Mucosa of descending colon (tissue), 3 donors: Measurements from ENCODE around the gene EPB41L1. TPM values are rescaled to one million over a fixed set of nuclear protein-coding genes. Genes with fewer than 3 reads are reported as not detected.

Experiments
- ATAC-seq: fragments of 200-7000 bp; cut with Tn5 transposase; one replicate; pipeline ENCODE4 v1.9.1; 2020; ENCODE audit warnings: mild to moderate bottlenecking, moderate library complexity
- DNase-seq, 3 donors: peaks; one replicate each; pipeline ENCODE4 v3.0.0-alpha.2; 2020
- H3K36me3 ChIP-seq: fragments of 200-600 bp; one replicate; pipeline ENCODE4 v1.8.0; 2021; ENCODE audit warnings: low read depth, mild to moderate bottlenecking
- H3K4me1 ChIP-seq: fragments of 200-600 bp; one replicate; pipeline ENCODE4 v1.8.0; 2021; ENCODE audit warnings: low read depth, mild to moderate bottlenecking
- H3K4me3 ChIP-seq: fragments of 200-600 bp; one replicate; pipeline ENCODE4 v1.8.0; 2021; ENCODE audit warnings: mild to moderate bottlenecking
- H3K9me3 ChIP-seq: fragments of 200-600 bp; one replicate; pipeline ENCODE4 v1.8.0; 2021; ENCODE audit warnings: mild to moderate bottlenecking
- intact Hi-C, 2 donors: fragments of 100-400 bp; cut with DNase I in 1 of 2; cut with micrococcal nuclease in 1 of 2; formaldehyde crosslinking; loops; one replicate each; pipeline versions ENCODE4 v1.11.0 to v1.11.1; 2022; cut with DNase I, micrococcal nuclease
- total RNA-seq, 3 donors: library from RNA; stranded (reverse); fragmentation: NEBNext Ultra II Directional in 2 of 3; extraction: Animal tissue kit (Norgen Biotek cat#: 25700) in 2 of 3; gene quantifications; one replicate each; pipeline versions ENCODE4 v1.2.1 to v1.2.4, GENCODE V29; 2021 to 2023
- TF ChIP-seq, protein P1 (sequence below): fragments of 200-600 bp; IDR thresholded peaks from one replicate; pipeline ENCODE4 v1.8.0; 2022; ENCODE audit warnings: antibody characterized with exemption, mild to moderate bottlenecking
- donor health status: DM: no; HTN: no; CAD: no; lungs with moderate emphysema.
- donor health status: DM: no; HTN: no; CAD: no.
- donor health status: DM: no; HTN: yes; CAD: no.

The EPB41L1 gene
- total RNA-seq, 3 donors from 2014 or later, result 41.0 to 95.3 (median 71.7) TPM

- H3K4me1 ChIP-seq, result no peaks in the 10 kb centered on the region
- ATAC-seq (peak; percentile 38), DNase-seq (no peak)
- no peaks in the 10 kb centered on the region for H3K36me3 ChIP-seq
- H3K9me3 ChIP-seq, result no peaks in the 10 kb centered on the region
- no peak overlapping the region for H3K4me3 ChIP-seq
- intact Hi-C loops, result loop anchor here in 1 of 2 donors (10.0 kb wide), 1 partner anchor 218 kb away; no protein-coding TSS in a partner anchor
- TF ChIP-seq, protein P1, sequence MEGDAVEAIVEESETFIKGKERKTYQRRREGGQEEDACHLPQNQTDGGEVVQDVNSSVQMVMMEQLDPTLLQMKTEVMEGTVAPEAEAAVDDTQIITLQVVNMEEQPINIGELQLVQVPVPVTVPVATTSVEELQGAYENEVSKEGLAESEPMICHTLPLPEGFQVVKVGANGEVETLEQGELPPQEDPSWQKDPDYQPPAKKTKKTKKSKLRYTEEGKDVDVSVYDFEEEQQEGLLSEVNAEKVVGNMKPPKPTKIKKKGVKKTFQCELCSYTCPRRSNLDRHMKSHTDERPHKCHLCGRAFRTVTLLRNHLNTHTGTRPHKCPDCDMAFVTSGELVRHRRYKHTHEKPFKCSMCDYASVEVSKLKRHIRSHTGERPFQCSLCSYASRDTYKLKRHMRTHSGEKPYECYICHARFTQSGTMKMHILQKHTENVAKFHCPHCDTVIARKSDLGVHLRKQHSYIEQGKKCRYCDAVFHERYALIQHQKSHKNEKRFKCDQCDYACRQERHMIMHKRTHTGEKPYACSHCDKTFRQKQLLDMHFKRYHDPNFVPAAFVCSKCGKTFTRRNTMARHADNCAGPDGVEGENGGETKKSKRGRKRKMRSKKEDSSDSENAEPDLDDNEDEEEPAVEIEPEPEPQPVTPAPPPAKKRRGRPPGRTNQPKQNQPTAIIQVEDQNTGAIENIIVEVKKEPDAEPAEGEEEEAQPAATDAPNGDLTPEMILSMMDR, result no peak
These were observed 62.7 kb downstream of the EPB41L1 start for GRCh38 chr20:36217226-36217625.

- intact Hi-C loops, result loop anchor here in 1 of 2 donors (10.0 kb wide), 1 partner anchor 216 kb away; no protein-coding TSS in a partner anchor
- ATAC-seq, result no peak
- no peaks in the 10 kb centered on the region for H3K9me3 ChIP-seq
- no peaks in the 10 kb centered on the region for H3K36me3 ChIP-seq
- H3K4me1 ChIP-seq, result no peaks in the 10 kb centered on the region
- no peak for DNase-seq
- no peak overlapping the region for H3K4me3 ChIP-seq
- TF ChIP-seq, protein P1, result no peak
These were observed 64.0 kb downstream of the EPB41L1 start for GRCh38 chr20:36218380-36219064.

DNA sequence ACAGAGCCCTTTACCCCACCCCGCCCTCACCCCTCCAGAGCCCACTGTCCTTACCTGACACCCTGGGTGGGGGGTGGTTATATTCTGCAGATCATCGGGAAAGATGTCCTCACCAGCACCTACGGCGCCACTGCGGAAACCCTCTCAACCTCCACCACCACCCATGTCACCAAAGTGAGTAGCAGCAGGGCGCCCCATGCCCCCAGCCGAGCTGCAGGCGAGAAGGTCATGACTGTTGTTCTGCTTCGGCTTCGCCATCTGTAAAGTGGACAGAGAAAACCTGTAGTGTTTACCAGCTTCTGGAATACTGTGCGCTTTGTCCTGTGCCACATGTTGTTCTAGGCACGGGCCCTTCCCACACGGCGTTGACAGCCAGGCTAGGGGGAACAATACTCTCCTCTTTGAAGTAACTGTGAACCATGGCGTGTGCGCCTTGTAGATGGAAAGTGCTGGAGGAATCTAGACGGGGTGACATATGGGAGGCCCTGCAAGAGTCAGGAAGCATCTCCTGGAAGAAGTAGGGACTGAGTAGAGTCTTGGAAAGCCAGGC, 65.2 kb downstream of the EPB41L1 start:
- H3K4me1 ChIP-seq, result no peaks in the 10 kb centered on the region
- ATAC-seq (no peak), DNase-seq (no peak)
- intact Hi-C loops, result loop anchor here in 1 of 2 donors (10.0 kb wide), 1 partner anchor 215 kb away; no protein-coding TSS in a partner anchor
- H3K4me3 ChIP-seq, result no peak overlapping the region
- TF ChIP-seq, protein P1, result no peak
- H3K36me3 ChIP-seq, result no peaks in the 10 kb centered on the region
- no peaks in the 10 kb centered on the region for H3K9me3 ChIP-seq

DNA sequence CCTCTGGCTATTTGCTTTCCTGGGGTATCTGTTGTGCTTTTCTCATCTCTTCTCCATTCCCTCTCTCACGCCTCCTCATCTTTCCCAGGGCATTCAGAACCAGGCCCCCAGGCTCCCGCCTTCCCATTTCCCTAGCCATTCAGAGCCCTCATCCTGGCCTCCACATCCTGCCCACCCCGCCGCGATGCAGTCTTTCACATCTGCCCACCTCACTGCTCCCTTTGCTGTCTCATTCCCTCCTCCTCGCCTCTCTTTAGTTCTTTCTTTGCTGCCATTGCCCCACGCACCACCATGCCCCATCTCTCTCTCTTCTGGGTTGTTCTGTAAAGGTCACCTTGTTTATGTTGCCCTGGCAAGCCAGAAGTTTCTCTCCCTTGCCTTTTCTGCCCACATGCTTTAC, 71.1 kb downstream of the EPB41L1 start:
- ATAC-seq, result no peak
- intact Hi-C loops, result no loop called here
- H3K4me3 ChIP-seq, result no peak overlapping the region
- no peaks in the 10 kb centered on the region for H3K36me3 ChIP-seq
- H3K9me3 ChIP-seq, result no peaks in the 10 kb centered on the region
- H3K4me1 ChIP-seq, result no peaks in the 10 kb centered on the region
- TF ChIP-seq, protein P1, result no peak
- DNase-seq, result no peak

DNA sequence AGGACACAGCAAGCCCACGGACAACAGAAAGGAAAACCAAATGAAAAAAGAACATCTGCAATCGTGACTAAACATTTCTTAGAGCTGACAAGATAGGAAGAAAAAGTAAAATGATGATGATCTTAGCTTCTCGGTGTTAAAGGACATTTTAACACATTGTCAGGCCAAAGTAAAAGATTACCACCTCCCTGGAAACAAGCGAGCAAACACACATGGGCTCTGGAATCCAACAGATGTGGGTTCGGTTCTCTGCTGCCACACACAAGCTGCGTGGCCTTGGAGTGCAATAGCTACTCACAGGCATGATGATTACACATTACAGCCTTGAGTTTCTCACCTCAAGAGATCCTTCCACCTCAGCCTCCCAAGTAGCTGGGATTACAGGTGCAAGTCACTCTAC, 74.2 kb downstream of the EPB41L1 start:
- TF ChIP-seq, protein P1, result no peak
- H3K4me1 ChIP-seq, result no peaks in the 10 kb centered on the region
- intact Hi-C loops, result no loop called here
- H3K9me3 ChIP-seq, result no peaks in the 10 kb centered on the region
- no peak for ATAC-seq
- no peak for DNase-seq
- no peak overlapping the region for H3K4me3 ChIP-seq
- no peaks in the 10 kb centered on the region for H3K36me3 ChIP-seq
